ENCODE results near the gene FKBP14.

- TF ChIP-seq, protein P1, sequence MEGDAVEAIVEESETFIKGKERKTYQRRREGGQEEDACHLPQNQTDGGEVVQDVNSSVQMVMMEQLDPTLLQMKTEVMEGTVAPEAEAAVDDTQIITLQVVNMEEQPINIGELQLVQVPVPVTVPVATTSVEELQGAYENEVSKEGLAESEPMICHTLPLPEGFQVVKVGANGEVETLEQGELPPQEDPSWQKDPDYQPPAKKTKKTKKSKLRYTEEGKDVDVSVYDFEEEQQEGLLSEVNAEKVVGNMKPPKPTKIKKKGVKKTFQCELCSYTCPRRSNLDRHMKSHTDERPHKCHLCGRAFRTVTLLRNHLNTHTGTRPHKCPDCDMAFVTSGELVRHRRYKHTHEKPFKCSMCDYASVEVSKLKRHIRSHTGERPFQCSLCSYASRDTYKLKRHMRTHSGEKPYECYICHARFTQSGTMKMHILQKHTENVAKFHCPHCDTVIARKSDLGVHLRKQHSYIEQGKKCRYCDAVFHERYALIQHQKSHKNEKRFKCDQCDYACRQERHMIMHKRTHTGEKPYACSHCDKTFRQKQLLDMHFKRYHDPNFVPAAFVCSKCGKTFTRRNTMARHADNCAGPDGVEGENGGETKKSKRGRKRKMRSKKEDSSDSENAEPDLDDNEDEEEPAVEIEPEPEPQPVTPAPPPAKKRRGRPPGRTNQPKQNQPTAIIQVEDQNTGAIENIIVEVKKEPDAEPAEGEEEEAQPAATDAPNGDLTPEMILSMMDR (IDR thresholded peaks at IDR 0.05; ENCODE audit: insufficient read depth, low read depth, low read length): no peak
- no peak for TF ChIP-seq EZH2 (IDR thresholded peaks at IDR 0.05; ENCODE audit: insufficient read depth, low read length)
Measured at GRCh38 chr7:30027740-30028215, 1.3 kb upstream of the FKBP14 start.

Data from astrocyte (in vitro differentiated cells and primary cell).